Pancreas (tissue), 10 donors: ENCODE measurements around the gene ARHGAP10. TPM values are rescaled to one million over a fixed set of nuclear protein-coding genes. Genes with fewer than 3 reads are reported as not detected.

Source experiments
- ATAC-seq, 4 donors: fragments of 200-7000 bp; cut with Tn5 transposase; one replicate each; pipeline versions ENCODE4 v1.8.0 to v1.9.1; 2020; ENCODE audit warnings: mild to moderate bottlenecking in 4 of 4, moderate library complexity in 4 of 4
- DNase-seq, 6 donors: peaks; one replicate each; pipeline ENCODE4 v3.0.0-alpha.2; 2020
- FAIRE-seq: peaks from 2 replicates; lab custom pipeline; 2012; peaks lifted over from hg19 to GRCh38; lab: Jason Lieb, UNC
- H3K27ac ChIP-seq, 4 donors: fragments of 200-600 bp; sonication (generic); 1 replicate in 3 of 4; 2 replicates in 1 of 4; pipeline versions ENCODE4 v1.5.0 to v1.8.0; 2020
- H3K27me3 ChIP-seq, 4 donors: fragments of 200-600 bp; one replicate each; pipeline ENCODE4 v1.8.0; 2021
- H3K36me3 ChIP-seq, 3 donors: fragments of 200-600 bp; sonication (generic) in 1 of 3; one replicate each; pipeline versions ENCODE4 v1.5.0 to v1.8.0; 2020 to 2021
- H3K4me1 ChIP-seq, 3 donors: fragments of 200-600 bp; one replicate each; pipeline ENCODE4 v1.8.0; 2021
- H3K4me3 ChIP-seq, 4 donors: fragments of 200-600 bp; sonication (generic) in 2 of 4; one replicate each; pipeline versions ENCODE4 v1.5.0 to v1.8.0; 2020 to 2021
- H3K9me3 ChIP-seq, 4 donors: fragments of 200-600 bp; one replicate each; pipeline ENCODE4 v1.8.0; 2021
- WGBS, 2 donors: extraction: QIAGEN DNeasy Blood & Tissue Kit; methylation state at CpG; one replicate each; pipeline ENCODE4 v1.1.7; 2013; 5-methylcytosine and 5-hydroxymethylcytosine counted together
- intact Hi-C, 3 donors: fragments of 100-400 bp; cut with DNase I; formaldehyde crosslinking; loops; one replicate each; pipeline versions ENCODE4 v1.11.1 to v1.14.2; 2022
- polyA plus RNA-seq, 2 donors: library from polyadenylated mRNA; stranded (reverse); fragments of 200-250 nt; gene quantifications; one replicate each; pipeline ENCODE4 v1.2.3, GENCODE V29; 2013
- total RNA-seq, 6 donors: library from RNA; stranded (reverse); fragmentation: NEBNext Ultra II Directional in 4 of 6; extraction: Animal tissue kit (Norgen Biotek cat#: 25700) in 4 of 6; gene quantifications; one replicate each; pipeline versions ENCODE4 v1.2.1 to v1.2.4, GENCODE V29; 2021 to 2023
- TF ChIP-seq, protein P1 (sequence below), 4 donors: fragments of 200-600 bp; sonication (generic) in 3 of 4; IDR thresholded peaks; one replicate each; pipeline versions ENCODE4 v1.5.0 to v1.8.0; 2021; ENCODE audit warnings: antibody characterized with exemption in 4 of 4
- donor health status: healthy with polysubstance abuse.
- donor health status: DM: no; HTN: no; CAD: no; lungs with moderate emphysema.
- donor health status: DM: no; HTN: no; CAD: no.
- donor health status: control.
- donor health status: control.
- donor health status: Bipolar disorder and iron deficiency.
- donor health status: DM: yes; HTN: yes; CAD: no.
- donor health status: DM: no; HTN: no; CAD: no.
- donor health status: DM: no; HTN: no; CAD: no.
- donor health status: DM: yes; HTN: yes; CAD: no.

Gene ARHGAP10
- total and polyA plus RNA-seq, 8 donors: 6.3 to 14.8 (median 8.7) TPM

DNA sequence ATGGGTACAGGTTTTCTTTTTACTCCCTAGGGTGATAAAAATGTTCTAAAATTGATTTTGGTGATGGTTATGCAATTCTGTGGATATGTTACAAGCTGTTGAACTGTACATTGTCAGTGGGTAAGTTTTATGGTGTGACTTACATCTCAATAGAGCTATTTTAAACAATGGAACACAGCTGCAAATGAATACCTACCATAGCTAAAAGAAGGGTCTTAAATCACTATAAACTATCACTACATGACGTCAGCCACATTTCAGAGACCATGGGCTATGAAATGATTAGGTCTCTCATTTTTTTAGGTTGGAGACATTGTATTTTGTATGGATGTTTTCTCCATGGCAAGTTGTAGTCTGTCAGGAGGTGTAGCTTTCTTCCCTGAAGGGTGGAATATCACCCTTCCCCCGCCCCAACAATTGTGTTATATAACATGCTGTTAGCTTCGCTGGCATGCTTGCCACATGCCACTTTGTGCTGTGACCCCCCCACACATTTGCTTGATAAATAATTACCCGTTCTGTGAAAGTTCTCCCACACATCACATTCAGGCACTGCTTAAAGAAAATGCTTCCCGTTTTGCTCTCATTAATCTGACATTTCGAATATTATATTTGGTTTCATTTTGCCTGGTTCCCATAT is 159.7 kb downstream of the ARHGAP10 start:
- ATAC-seq (no peak), DNase-seq (no peak), FAIRE-seq (no peak)
- H3K27ac ChIP-seq: no peak overlapping the region
- intact Hi-C loops: no loop called here
- TF ChIP-seq, protein P1, sequence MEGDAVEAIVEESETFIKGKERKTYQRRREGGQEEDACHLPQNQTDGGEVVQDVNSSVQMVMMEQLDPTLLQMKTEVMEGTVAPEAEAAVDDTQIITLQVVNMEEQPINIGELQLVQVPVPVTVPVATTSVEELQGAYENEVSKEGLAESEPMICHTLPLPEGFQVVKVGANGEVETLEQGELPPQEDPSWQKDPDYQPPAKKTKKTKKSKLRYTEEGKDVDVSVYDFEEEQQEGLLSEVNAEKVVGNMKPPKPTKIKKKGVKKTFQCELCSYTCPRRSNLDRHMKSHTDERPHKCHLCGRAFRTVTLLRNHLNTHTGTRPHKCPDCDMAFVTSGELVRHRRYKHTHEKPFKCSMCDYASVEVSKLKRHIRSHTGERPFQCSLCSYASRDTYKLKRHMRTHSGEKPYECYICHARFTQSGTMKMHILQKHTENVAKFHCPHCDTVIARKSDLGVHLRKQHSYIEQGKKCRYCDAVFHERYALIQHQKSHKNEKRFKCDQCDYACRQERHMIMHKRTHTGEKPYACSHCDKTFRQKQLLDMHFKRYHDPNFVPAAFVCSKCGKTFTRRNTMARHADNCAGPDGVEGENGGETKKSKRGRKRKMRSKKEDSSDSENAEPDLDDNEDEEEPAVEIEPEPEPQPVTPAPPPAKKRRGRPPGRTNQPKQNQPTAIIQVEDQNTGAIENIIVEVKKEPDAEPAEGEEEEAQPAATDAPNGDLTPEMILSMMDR (IDR thresholded peaks at IDR 0.05): no peak
- H3K27me3 ChIP-seq: no peaks in the 10 kb centered on the region
- WGBS, 2 donors: 88 to 91% methylated on average over 6 of the region's 6 CpGs
- peaks cover 0 to 3% (median 0%) of the 10 kb centered on the region in 3 donors for H3K36me3 ChIP-seq
- H3K4me3 ChIP-seq: no peak overlapping the region
- H3K4me1 ChIP-seq: no peaks in the 10 kb centered on the region
- H3K9me3 ChIP-seq: no peaks in the 10 kb centered on the region

GRCh38 chr4:147899512-147899911 is 167.6 kb downstream of the ARHGAP10 start:
- no peak for FAIRE-seq
- 53% methylated on average over 2 of the region's 2 CpGs for WGBS, 2 donors
- Histone ChIP-seq H3K36me3 (no peaks in the 10 kb centered on the region), H3K27ac (no peak overlapping the region), H3K4me1 (no peaks in the 10 kb centered on the region), H3K9me3 (no peaks in the 10 kb centered on the region), H3K4me3 (no peak overlapping the region), H3K27me3 (no peaks in the 10 kb centered on the region)
- TF ChIP-seq, protein P1 (IDR thresholded peaks at IDR 0.05): no peak
- intact Hi-C loops: no loop called here
- ATAC-seq: no peak
- DNase-seq: no peak

DNA sequence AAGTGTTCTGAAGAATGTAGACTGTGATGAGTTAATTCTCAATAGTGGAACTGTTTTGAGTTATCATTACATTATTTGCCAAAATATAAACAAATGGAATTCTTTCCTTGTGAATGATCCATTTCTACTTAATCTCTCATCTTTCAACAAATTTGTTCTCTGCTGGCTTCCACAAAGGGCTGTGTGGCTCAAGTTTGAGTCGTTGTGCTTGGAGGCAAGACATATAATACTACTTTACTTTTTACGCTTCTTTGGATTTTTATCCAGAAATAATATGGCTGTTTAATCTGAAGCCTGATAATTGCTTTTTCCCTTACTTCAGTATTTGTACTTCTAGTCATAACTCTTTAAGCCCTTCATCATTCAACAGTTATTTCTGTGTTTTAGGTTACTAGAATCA is 169.5 kb downstream of the ARHGAP10 start:
- H3K4me3 ChIP-seq: no peak overlapping the region
- no peak overlapping the region for H3K27ac ChIP-seq
- DNase-seq: no peak
- no peaks in the 10 kb centered on the region for H3K36me3 ChIP-seq
- no peaks in the 10 kb centered on the region for H3K4me1 ChIP-seq
- no peak for ATAC-seq
- FAIRE-seq: no peak
- H3K27me3 ChIP-seq: no peaks in the 10 kb centered on the region
- H3K9me3 ChIP-seq: no peaks in the 10 kb centered on the region
- WGBS, 2 donors: 36 to 46% methylated on average over 2 of the region's 2 CpGs
- TF ChIP-seq, protein P1 (IDR thresholded peaks at IDR 0.05): no peak
- intact Hi-C loops: no loop called here

DNA sequence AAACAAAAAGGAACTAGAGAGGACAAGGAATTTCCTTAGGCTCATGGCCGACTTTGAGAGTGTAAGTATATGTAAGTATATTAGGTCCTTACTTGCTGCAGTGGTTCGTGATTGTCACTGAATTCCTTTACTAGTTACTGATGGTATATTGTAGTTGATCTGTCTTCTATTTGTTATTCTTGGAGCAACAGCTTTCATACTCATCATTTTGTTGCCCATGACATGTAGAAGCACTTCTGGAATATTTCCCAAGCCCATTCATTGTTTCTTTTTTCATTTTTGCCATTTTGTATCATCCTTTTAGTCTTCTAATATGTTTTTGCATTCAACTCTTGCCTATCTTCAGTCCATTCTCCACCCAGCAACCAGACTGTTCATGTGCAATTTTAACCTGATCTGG is 170.0 kb downstream of the ARHGAP10 start:
- no peak for ATAC-seq
- Histone ChIP-seq H3K27ac (no peak overlapping the region), H3K27me3 (no peaks in the 10 kb centered on the region), H3K9me3 (no peaks in the 10 kb centered on the region), H3K36me3 (no peaks in the 10 kb centered on the region), H3K4me3 (no peak overlapping the region), H3K4me1 (no peaks in the 10 kb centered on the region)
- TF ChIP-seq, protein P1 (IDR thresholded peaks at IDR 0.05): no peak
- intact Hi-C loops: no loop called here
- FAIRE-seq: no peak
- no peak for DNase-seq
- WGBS, 2 donors: 92 to 93% methylated on average over 2 of the region's 2 CpGs

- Histone ChIP-seq H3K27me3 (no peaks in the 10 kb centered on the region), H3K4me3 (no peak overlapping the region), H3K9me3 (no peaks in the 10 kb centered on the region), H3K27ac (no peak overlapping the region), H3K4me1 (no peaks in the 10 kb centered on the region), H3K36me3 (peaks cover 0 to 3% (median 0%) of the 10 kb centered on the region in 3 donors)
- intact Hi-C loops: no loop called here
- TF ChIP-seq, protein P1 (IDR thresholded peaks at IDR 0.05): no peak
- WGBS, 2 donors: 43 to 50% methylated on average over 2 of the region's 2 CpGs
- DNase-seq (no peak), ATAC-seq (no peak), FAIRE-seq (no peak)
Observed at GRCh38 chr4:147909225-147909624, 177.3 kb downstream of the ARHGAP10 start.
